ENCODE measurements around the gene HAT1.

The HAT1 gene

DNA sequence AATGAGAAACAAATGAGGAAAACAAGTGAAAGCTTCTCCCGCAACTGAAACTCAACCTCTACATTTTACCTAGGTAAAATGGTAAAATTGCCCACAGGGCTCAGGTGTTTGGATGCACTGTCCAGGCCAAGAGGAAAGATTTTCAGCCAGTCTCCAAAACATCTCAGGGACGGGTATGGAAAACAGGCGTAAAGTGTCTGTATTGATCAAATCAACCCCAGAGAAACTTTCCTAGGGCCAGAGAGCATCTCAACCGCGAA is 361 bp upstream of the HAT1 start:
- DNase-seq (ENCODE audit: low spot score): no peak

DNA sequence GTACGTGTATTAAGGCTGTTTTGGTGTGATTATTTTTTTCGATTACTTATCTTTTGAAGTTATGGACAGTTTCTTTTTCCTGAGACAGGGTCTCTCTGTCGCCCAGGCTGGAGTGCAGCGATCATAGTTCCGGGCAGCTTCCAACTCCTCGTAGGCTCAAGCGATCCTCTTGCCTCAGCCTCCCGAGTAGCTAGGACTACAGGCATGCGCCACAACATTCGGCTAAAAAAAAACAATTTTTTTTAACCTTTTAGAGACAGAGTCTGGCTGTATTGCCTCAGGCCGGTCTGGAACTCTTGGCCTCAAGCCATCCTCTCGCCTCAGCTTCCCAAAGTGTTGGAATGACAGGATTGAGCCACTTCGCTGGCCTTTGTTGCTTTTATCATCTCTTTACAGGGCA is 945 bp downstream of the HAT1 start:
- peak; percentile 22 for DNase-seq (ENCODE audit: low spot score)

DNA sequence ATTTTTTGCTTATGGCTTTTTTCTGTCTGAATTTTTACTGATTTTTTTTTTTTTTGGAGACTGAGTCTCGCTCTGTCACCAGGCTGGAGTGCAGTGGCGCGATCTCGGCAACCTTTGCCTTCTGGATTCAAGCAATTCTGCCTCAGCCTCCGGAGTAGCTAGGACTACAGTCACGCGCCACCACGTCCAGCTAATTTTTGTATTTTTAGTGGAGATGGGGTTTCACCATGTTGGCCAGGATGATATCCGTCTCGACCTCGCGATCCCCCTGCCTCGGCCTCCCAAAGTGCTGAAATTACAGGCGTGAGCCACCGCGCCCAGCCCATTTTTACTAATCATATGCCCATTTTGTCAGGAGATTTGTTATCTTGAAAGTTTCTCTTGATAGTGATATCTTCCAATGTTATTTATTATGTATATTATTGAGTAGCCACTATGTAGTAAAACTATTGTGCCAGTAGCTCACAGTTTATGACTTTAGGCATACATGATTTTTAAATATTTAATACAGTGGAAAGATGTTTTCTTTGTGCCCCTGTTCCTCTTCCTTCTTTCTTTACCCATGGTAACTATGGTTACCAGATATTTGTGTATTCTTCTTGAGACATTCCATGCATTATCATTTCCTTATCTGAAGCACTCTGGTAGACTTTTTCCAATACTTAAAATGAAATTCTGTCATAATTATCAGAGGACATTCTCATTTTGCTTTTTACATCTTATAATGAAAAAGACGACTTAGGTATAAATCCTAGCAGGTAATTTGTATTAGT is 2.1 kb downstream of the HAT1 start:
- no peak for DNase-seq (ENCODE audit: low spot score)

DNA sequence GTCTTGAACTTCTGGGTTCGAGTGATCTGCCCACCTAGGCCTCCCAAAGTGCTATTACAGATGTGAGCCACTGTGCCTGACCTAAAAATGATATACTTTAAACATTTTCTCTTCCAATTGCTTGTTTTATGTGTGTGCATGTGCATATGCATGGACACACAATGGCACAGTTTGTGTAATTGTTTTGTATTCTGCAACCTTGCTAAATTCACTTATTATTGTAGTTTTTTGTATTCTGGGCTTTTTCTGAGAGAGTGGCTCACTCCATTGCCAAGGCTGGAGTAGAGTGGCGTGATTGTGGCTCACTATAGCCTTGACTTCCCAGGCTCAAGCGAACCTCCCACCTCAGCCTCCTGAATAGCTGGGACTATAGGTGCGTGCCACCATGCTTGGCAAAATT is 8.1 kb downstream of the HAT1 start:
- DNase-seq (ENCODE audit: low spot score): no peak

DNA sequence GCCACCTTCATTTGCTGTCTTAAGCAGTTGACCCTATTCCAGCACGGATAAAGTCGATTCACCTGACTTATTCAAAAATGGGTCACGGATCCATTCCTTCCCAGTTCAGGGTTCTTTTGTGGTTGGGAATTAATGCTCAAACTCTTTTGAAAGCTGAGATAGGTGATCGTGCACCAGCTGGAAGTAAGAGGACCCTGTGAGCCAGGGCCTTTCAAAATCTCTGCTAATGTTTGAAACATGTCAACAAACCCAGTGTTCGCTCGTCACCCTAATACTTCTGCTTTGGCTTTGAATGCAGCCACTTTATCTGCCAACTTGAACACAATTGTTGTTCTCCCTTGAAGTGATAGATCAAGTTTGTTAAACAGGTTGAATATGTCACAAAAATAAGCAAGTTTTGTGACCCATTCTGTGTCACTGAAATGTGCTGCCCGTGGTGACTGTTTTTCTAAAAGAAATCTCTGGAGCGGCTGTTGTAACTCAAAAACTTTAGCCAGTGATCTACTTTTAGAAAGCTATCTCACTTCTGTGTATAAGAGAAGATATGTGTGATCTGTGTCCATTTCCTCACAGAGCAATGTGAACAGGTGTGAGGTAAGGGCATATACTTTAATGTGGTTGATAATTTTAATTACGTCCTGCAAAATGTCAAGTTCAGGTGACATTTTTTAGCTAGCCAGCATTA is 16.9 kb downstream of the HAT1 start:
- no peak for DNase-seq (ENCODE audit: low spot score)

DNA sequence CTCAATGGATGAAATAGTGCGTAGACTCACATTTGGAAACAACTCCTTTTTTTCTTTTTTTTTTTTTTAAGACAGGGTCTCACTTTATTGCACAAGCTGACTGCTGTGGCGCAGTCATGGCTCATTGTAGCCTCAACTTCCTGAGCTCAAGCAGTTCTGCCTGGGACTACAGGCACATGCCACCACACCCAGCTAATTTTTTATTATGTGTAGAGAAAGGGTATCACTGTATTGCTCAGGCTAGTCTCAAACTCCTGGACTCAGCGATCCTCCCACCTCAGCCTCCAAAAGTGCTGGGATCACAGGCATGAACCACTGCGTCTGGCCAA is 17.4 kb downstream of the HAT1 start:
- DNase-seq (ENCODE audit: low spot score): no peak

DNA sequence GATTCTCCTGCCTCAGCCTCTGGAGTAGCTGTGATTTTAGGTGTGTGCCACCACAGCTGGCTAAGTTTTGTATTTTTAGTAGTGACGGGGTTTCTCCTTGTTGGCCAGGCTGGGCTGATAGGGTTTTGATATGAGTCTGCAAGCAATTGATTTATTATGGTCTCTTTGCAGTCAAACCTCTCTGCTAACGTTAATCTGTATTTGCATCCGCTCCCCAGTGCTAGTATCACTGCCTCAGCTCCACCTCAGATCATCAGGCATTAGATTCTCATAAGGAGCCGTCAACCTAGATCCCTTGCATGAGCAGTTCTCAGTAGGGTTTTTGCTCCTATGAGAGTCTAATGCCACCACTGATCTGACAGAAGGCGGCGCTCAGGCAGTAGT is 19.0 kb downstream of the HAT1 start:
- DNase-seq (ENCODE audit: low spot score): no peak

DNA sequence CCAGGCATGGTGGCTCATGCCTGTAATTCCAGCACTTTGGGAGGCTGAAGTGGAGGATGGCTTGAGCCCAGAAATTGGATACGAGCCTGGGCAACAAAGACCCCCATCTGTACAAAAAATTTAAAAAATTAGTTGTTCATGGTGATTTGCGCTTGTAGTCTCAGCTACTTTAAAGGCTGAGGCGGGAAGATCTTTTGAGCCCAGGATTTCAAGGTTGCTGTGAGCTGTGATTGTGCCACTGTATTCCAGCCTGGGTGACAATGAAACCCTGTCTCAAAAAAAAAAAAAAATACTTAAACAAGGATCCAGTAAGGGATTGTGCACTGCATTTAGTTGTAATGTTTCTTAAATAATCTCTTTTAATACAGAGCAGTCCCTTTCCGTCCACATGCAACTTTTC is 21.6 kb downstream of the HAT1 start:
- no peak for DNase-seq (ENCODE audit: low spot score)

DNA sequence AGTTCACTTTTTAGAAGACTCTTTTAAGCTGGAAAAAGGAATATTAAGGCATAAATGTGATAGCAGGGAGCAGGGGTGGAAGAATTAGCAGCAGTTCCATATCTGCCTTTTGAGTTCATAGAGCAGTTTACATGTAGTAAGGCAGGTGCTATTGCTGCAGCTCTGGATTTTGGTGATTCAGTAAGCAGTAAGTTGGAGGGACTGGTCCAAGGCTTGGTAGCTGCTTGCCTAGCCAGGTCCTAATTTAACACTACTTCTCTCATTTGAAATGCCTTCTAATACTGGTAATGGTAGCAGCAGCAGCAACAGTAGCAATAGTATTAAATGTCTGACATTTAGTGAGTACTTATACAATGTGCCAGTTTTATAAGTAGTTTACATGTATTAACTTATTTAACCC is 30.0 kb downstream of the HAT1 start:
- no peak for DNase-seq (ENCODE audit: low spot score)

DNA sequence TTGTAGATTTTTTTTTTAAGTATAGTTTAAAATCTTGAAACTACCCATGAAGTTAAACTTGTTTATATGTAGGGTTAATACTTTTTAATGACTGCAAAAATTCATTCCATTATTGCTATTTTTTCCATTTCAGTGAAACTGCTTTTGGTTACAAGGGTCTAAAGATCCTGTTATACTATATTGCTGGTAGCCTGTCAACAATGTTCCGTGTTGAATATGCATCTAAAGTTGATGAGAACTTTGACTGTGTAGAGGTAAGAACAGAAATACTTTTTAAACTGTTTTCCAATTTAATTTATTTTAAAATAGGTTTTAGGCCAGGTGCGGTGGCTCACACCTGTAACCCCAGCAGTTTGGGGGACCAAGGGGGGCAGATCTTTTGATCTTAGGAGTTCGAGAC is 30.5 kb downstream of the HAT1 start:
- DNase-seq (ENCODE audit: low spot score): no peak

DNA sequence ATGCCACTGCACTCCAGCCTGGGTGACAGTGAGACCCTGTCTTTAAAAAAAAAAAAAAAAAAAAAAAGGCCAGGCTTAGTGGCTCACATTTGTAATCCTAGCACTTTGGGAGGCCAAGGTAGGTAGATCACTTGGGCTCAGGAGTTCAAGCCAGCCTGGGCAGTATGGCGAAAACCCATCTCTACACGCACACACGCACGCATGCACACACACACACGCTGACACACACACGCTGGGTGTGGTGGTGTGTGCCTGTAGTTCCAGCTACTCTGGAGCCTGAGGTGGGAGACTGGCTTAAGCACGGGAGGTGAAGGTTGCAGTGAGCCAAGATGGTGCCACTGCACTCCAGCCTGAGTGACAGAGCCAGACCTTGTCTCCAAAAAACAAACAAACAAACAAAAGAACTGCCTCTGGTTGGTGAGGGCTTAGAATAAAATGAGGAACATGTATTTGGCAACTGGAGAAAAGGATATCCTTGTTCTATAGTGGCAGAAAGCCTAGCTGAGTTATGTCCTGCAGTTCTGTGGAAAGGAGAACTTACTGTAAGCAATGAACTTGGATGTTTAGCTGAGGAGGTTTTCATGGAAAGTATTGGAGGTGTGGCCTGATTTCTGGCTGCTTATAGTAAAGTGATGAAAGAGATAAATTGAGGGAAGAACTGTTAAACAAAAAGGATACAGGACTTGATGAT is 34.0 kb downstream of the HAT1 start:
- DNase-seq (ENCODE audit: low spot score): no peak

DNA sequence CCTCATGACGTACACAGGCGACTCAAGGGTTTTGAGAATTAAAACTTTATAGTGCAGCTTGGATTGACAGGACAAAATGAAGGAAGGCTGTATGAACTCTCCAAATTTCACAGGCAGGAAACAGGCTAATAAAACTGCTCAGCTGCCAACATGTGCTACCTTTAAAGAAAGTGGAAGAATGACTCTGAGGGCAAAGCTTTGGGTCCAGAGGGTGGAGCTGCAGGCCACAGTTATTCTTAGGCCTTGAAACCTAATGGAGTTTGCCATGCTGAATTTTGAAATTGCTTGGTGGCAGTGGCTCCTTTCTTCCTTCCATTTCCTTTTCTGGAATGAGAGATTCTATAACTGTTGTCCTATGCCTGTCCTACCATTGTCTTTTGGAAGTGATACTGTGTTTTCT is 34.8 kb downstream of the HAT1 start:
- DNase-seq (ENCODE audit: low spot score): no peak

DNA sequence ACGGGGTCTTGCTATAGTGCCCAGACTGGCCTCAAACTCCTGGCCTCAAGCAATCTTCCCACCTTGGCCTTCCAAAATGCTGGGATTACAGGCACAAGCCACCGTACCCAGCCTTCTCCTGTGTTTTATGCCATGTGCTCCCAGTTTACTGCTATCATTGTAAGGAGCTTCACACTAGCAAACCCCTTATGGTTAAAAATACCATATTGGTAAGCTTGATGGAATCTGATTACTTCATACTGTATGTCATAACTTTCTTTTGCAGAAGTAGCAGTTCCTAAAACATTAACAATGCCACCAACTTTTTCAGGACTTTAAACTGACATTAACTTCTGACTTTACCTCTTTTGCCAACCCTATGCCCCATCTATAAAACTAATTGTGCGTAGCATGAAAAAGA is 36.2 kb downstream of the HAT1 start:
- DNase-seq (ENCODE audit: low spot score): peak; percentile 66

DNA sequence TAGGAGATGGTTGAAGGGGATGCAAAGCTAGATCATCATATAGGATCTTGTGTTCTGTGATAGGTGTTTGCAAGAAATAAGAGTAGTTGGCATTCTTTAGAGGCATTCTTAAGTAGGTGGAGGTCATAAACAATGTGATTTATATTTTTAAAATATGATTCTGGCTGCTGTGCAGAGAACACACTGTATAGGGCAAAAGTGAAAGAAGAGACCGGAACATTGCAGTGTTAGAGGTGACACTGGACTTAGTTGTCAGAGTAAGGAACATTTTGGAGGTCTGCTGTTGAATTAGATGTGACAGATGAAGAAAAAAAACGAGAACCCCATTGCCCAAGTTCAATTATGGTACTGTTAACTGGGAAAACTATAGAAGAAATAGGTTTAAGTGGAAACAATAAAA is 37.7 kb downstream of the HAT1 start:
- no peak for DNase-seq (ENCODE audit: low spot score)

DNA sequence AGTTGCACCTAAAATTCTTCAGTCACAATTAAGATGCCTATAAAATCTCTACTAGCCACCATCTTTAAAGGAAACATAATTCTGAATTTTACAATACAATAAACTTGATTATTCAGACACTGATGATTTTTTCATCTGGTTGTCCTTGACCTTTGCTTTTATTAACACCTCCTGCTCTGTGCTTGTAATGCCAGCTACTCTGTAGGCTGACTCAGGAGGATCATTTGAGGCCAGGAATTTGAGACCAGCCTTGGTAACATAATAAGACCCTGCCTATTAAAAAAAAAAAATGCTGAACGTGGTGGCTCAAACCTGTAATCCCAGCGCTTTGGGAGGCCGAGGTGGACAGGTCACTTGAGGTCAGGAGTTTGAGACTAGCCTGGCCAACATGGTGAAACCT is 38.3 kb downstream of the HAT1 start:
- no peak for DNase-seq (ENCODE audit: low spot score)

DNA sequence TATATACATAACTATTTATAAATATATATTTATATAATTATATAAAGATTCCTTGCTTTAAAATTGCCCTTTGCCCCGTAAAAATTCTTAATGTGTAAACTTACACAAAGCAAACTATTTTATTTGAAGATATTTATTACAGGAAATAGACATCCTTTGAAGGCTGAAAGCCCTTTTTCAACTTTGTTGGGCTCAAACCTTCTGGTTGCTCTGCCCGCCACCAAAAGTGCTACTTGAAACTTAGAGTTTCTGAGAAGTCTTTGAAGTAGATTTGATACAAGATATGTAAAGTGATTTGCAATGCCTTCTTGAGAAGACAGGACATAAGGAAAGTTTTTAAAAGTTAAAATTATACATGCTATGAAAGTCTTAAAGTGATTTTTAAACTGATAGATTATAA is 40.9 kb downstream of the HAT1 start:
- no peak for DNase-seq (ENCODE audit: low spot score)

DNA sequence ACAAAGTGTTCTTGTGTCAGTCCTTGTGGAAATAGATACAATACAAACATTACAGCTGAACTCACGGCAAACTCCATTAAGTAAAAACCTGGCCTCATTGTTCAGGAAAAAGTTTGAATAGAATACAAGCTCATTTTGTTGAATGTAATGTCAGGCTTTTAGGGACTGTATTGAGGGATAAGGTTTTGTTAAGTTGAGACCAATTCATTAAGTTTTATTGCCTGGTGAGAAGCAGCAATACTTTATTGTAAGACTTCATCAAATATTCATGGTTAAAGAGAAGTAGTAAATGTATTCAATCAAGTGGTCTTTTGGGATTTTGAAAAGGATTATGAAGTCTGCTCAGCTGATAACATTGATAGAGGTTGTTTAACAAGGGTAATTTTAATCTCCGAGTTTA is 42.0 kb downstream of the HAT1 start:
- DNase-seq (ENCODE audit: low spot score): no peak

DNA sequence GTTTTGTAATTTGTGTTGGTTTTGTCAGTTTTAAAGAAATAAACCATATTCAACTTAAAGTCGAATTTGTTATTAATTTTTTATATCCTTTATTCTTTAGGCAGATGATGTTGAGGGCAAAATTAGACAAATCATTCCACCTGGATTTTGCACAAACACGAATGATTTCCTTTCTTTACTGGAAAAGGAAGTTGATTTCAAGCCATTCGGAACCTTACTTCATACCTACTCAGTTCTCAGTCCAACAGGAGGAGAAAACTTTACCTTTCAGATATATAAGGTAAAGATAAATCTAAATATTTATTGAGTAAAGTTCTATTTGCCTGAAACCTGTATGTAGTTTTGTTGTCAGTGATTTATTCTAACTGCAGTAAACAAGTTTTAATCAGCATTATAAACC is 43.0 kb downstream of the HAT1 start:
- DNase-seq (ENCODE audit: low spot score): no peak

DNA sequence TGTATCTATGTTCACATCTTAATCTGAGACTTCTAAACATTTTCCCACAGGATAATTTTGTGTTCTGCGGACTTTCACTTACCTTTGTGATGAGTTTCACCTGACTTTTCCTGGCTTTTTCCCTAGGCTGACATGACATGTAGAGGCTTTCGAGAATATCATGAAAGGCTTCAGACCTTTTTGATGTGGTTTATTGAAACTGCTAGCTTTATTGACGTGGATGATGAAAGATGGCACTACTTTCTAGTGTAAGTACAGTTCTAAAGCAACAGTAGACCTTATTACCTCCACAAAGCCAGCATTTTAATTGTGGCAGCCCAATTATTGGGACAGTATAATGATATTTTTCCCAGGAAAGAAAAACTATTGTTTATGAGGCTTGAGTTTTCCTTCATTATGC is 43.4 kb downstream of the HAT1 start:
- no peak for DNase-seq (ENCODE audit: low spot score)

DNA sequence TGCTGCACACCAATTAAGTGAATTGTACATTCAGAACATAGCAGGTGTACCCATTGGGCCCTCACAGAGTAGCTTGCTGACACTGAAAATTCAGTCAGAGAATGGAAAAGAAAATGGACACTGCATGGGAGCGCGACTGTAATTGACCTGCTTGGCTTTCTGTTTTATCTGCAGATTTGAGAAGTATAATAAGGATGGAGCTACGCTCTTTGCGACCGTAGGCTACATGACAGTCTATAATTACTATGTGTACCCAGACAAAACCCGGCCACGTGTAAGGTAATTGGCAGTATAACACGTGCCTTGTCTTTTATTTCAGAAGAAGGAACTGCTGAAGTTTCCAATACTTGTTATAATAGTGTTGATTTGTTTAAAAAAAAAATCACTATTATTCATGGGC is 44.0 kb downstream of the HAT1 start:
- no peak for DNase-seq (ENCODE audit: low spot score)

DNA sequence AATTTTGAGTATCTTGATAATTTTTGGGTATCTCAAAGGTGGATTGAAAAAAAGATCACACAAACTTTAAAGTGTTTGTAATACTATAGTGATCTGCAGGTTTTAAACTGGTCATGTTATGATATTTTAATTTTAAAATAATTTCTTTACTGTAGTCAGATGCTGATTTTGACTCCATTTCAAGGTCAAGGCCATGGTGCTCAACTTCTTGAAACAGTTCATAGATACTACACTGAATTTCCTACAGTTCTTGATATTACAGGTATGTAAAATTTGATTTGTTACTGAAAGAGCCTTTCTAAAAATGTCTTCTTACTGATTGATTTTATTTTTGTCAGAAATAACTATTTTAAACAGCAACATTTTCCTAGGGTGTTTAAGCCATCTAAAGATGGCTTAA is 44.4 kb downstream of the HAT1 start:
- DNase-seq (ENCODE audit: low spot score): no peak

DNA sequence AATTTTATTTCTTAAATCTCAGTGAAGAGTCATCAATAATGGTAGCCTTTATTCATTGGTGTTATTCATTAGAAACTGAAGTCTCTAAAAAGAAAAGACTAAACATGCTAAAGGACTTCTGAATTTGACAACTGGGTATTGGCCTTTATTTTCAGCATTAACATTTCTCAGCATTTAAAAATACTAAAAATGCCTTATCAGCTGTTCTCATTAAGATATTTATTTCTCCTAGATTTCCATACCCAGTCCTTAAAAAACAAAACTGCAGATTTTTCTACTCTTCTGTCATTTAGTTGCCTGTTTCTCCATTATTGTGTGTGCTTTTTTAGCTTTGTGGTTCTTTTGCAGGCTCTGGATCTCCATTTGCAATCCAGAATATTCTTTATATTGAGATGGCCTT is 46.2 kb downstream of the HAT1 start:
- no peak for DNase-seq (ENCODE audit: low spot score)

DNA sequence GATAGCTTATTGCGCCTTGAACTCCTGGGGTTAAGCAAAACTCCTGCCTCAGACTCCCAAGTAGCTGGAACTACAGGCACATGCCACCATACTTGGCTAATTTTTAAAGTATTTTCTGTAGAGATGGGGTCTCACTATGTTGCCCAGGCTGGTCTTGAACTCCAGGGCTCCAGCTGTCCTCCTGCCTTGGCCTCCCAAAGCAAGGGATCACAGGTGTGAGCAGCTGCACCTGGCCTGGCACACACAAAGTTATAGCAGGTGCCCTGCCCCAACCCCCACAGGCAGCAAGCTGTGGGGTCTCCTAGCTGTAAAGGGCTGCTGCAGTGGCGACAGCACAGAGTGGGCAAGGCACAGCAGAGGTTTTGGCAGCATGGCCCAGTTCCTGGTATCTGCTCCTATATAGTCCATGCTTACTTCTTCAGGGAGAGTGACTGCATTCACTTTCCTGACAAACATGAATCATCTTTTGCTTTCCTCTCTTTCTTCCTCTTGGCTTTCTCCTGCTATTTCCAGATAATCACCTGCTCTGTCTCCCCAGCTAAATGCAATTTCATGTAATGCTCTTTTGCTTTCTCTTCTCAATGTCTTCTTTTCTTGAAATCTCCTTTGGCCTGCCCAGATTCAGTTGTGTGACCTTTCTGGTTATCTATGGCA is 50.2 kb downstream of the HAT1 start:
- no peak for DNase-seq (ENCODE audit: low spot score)

Data from AG20443 (cell line).